Kidney tubule cell (primary cell): Measurements from ENCODE around the gene RINL.
"Not testable (repeated sequence)": the region's sequence is repeated elsewhere in the genome, so short reads cannot be mapped to it uniquely, and the experiment has no call there.

Experiments
- DNase-seq: peaks from one replicate; pipeline ENCODE4 v3.0.0-alpha.2; 2018; ENCODE audit warnings: low spot score

Gene RINL

GRCh38 chr19:38834104-38834490 is 44.0 kb downstream of the RINL start:
- DNase-seq: no peak

- DNase-seq: no peak
Measured at GRCh38 chr19:38833092-38833425, 45.0 kb downstream of the RINL start.

- peak; percentile 99 for DNase-seq
Measured at GRCh38 chr19:38831142-38831605, 46.9 kb downstream of the RINL start.

GRCh38 chr19:38830039-38830733 is 47.9 kb downstream of the RINL start:
- DNase-seq: peak; percentile 36

- DNase-seq: not testable (repeated sequence)
Measured at GRCh38 chr19:38829203-38829602, 48.9 kb downstream of the RINL start.

- no peak for DNase-seq
Measured at GRCh38 chr19:38826856-38827551, 51.1 kb downstream of the RINL start.

GRCh38 chr19:38825936-38826335 is 52.1 kb downstream of the RINL start:
- DNase-seq: not testable (repeated sequence)

- DNase-seq: not testable (repeated sequence)
Measured at GRCh38 chr19:38821230-38821825, 56.7 kb downstream of the RINL start.

GRCh38 chr19:38819231-38819920 is 58.7 kb downstream of the RINL start:
- no peak for DNase-seq
